Mesendoderm (in vitro differentiated cells): Measurements from ENCODE around the gene TMEM63B.

Source experiments
- DNase-seq: peaks from one replicate; pipeline ENCODE4 v3.0.0; 2013
- H2AK5ac ChIP-seq: 2 replicates; pipeline ENCODE4 v1.6.1; 2013; ENCODE audit warnings: low read length, inconsistent platforms
- H2BK120ac ChIP-seq: 2 replicates; pipeline ENCODE4 v1.6.1; 2013; ENCODE audit warnings: low read depth, mild to moderate bottlenecking, low read length, moderate library complexity, mixed read lengths
- H2BK15ac ChIP-seq: replicated peaks from 2 replicates; pipeline ENCODE4 v1.6.1; 2013; ENCODE audit warnings: low read depth, mild to moderate bottlenecking, moderate library complexity
- H2BK5ac ChIP-seq: 2 replicates; pipeline ENCODE4 v1.6.1; 2013; ENCODE audit warnings: low read length, inconsistent platforms
- H3K18ac ChIP-seq: 2 replicates; pipeline ENCODE4 v1.6.1; 2013; ENCODE audit warnings: mild to moderate bottlenecking, low read length, mixed read lengths
- H3K23ac ChIP-seq: one replicate; pipeline ENCODE4 v1.6.1; 2013; ENCODE audit warnings: low read length
- H3K27ac ChIP-seq: 2 replicates; pipeline ENCODE4 v1.5.1; 2013; ENCODE audit warnings: low read depth, mild to moderate bottlenecking, inconsistent platforms, low read length, moderate library complexity
- H3K27me3 ChIP-seq: 2 replicates; pipeline ENCODE4 v1.6.1; 2013; ENCODE audit warnings: low read length, control low read depth, mild to moderate bottlenecking, inconsistent platforms; ENCODE audit not compliant: insufficient read depth, poor library complexity
- H3K36me3 ChIP-seq: 2 replicates; pipeline ENCODE4 v1.6.1; 2013; ENCODE audit warnings: low read length, inconsistent platforms; ENCODE audit not compliant: control insufficient read depth, insufficient read depth
- H3K4ac ChIP-seq: one replicate; pipeline ENCODE4 v1.6.1; 2013; ENCODE audit warnings: low read depth, mild to moderate bottlenecking, low read length, moderate library complexity
- H3K4me1 ChIP-seq: 2 replicates; pipeline ENCODE4 v1.6.1; 2013; ENCODE audit warnings: low read depth, low read length, inconsistent platforms; ENCODE audit not compliant: control insufficient read depth
- H3K4me2 ChIP-seq: 2 replicates; pipeline ENCODE4 v1.6.1; 2013; ENCODE audit warnings: low read length
- H3K4me3 ChIP-seq: 2 replicates; pipeline ENCODE4 v1.5.1; 2013; ENCODE audit warnings: mild to moderate bottlenecking, low read length
- H3K56ac ChIP-seq: one replicate; pipeline ENCODE4 v1.6.1; 2013; ENCODE audit warnings: low read length
- H3K79me1 ChIP-seq: 2 replicates; pipeline ENCODE4 v1.6.1; 2013; ENCODE audit warnings: low read length, inconsistent platforms
- H3K79me2 ChIP-seq: 2 replicates; pipeline ENCODE4 v1.6.1; 2013; ENCODE audit warnings: mild to moderate bottlenecking, low read length; ENCODE audit not compliant: control insufficient read depth, insufficient read depth
- H3K9ac ChIP-seq: 2 replicates; pipeline ENCODE4 v1.6.1; 2013; ENCODE audit warnings: low read length, inconsistent platforms
- H4K5ac ChIP-seq: one replicate; pipeline ENCODE4 v1.6.1; 2013; ENCODE audit warnings: low read length
- H4K8ac ChIP-seq: one replicate; pipeline ENCODE4 v1.6.1; 2013; ENCODE audit warnings: low read depth, mild to moderate bottlenecking, control low read depth, low read length, moderate library complexity
- WGBS: extraction: QIAGEN DNeasy Blood & Tissue Kit; methylation state at CpG from one replicate; pipeline ENCODE4 v1.1.7; 2013; ENCODE audit warnings: low lambda C conversion rate, missing lambda C conversion rate; ENCODE audit not compliant: insufficient coverage; ENCODE audit errors: extremely low coverage; 5-methylcytosine and 5-hydroxymethylcytosine counted together

TMEM63B gene

GRCh38 chr6:44146685-44147084 is 19.3 kb downstream of the TMEM63B start:
- H3K79me1 ChIP-seq, result no peaks in the 10 kb centered on the region
- H4K8ac ChIP-seq, result no peak overlapping the region
- H3K4ac ChIP-seq, result no peak overlapping the region
- no peak overlapping the region for H3K18ac ChIP-seq
- no peak overlapping the region for H3K27ac ChIP-seq
- no peak overlapping the region for H3K23ac ChIP-seq
- H3K4me2 ChIP-seq, result no peak overlapping the region
- no peak overlapping the region for H2BK5ac ChIP-seq
- no peak overlapping the region for H4K5ac ChIP-seq
- no peak overlapping the region for H3K4me3 ChIP-seq
- no peaks in the 10 kb centered on the region for H3K4me1 ChIP-seq
- no peaks in the 10 kb centered on the region for H3K27me3 ChIP-seq
- WGBS, result no CpG with 5 or more reads among the region's 10 CpGs
- DNase-seq, result no peak
- H2BK15ac ChIP-seq, result no peak overlapping the region
- H2AK5ac ChIP-seq, result no peak overlapping the region
- no peaks in the 10 kb centered on the region for H3K79me2 ChIP-seq
- H3K56ac ChIP-seq, result no peak overlapping the region
- H3K36me3 ChIP-seq, result no peaks in the 10 kb centered on the region
- no peak overlapping the region for H2BK120ac ChIP-seq
- H3K9ac ChIP-seq, result no peak overlapping the region

- H3K18ac ChIP-seq, result no peak overlapping the region
- no peak overlapping the region for H3K9ac ChIP-seq
- no peak overlapping the region for H3K4ac ChIP-seq
- no peaks in the 10 kb centered on the region for H3K79me1 ChIP-seq
- no peak overlapping the region for H2BK5ac ChIP-seq
- no peak overlapping the region for H4K8ac ChIP-seq
- no peak overlapping the region for H3K27ac ChIP-seq
- H3K23ac ChIP-seq, result no peak overlapping the region
- H3K79me2 ChIP-seq, result no peaks in the 10 kb centered on the region
- no peak overlapping the region for H3K4me2 ChIP-seq
- no peak overlapping the region for H2BK120ac ChIP-seq
- no peak overlapping the region for H2AK5ac ChIP-seq
- no CpG with 5 or more reads among the region's 7 CpGs for whole genome bisulfite sequencing
- H3K4me1 ChIP-seq, result no peaks in the 10 kb centered on the region
- no peaks in the 10 kb centered on the region for H3K36me3 ChIP-seq
- no peaks in the 10 kb centered on the region for H3K27me3 ChIP-seq
- H3K56ac ChIP-seq, result no peak overlapping the region
- DNase-seq, result no peak
- no peak overlapping the region for H4K5ac ChIP-seq
- no peak overlapping the region for H3K4me3 ChIP-seq
- no peak overlapping the region for H2BK15ac ChIP-seq
Observed at GRCh38 chr6:44147256-44147655, 19.9 kb downstream of the TMEM63B start.

- H3K4me3 ChIP-seq, result no peak overlapping the region
Observed at GRCh38 chr6:44148306-44148705, 21.0 kb downstream of the TMEM63B start.

GRCh38 chr6:44149369-44150012 is 22.1 kb downstream of the TMEM63B start:
- H3K4me3 ChIP-seq, result no peak overlapping the region
- DNase-seq, result no peak
- WGBS, result no CpG with 5 or more reads among the region's 7 CpGs

More at GRCh38 chr6:44148306-44148705, 21.0 kb downstream of the TMEM63B start:
- DNase-seq, result no peak
- Histone ChIP-seq H3K4me1 (no peaks in the 10 kb centered on the region), H3K4ac (no peak overlapping the region), H3K4me2 (no peak overlapping the region), H3K56ac (no peak overlapping the region), H3K18ac (no peak overlapping the region), H3K9ac (no peak overlapping the region), H4K5ac (no peak overlapping the region), H2BK5ac (no peak overlapping the region), H3K79me2 (no peaks in the 10 kb centered on the region), H3K23ac (no peak overlapping the region), H3K79me1 (no peaks in the 10 kb centered on the region), H2BK15ac (no peak overlapping the region), H3K27ac (no peak overlapping the region), H3K36me3 (no peaks in the 10 kb centered on the region), H4K8ac (no peak overlapping the region), H3K27me3 (no peaks in the 10 kb centered on the region), H2AK5ac (no peak overlapping the region), H2BK120ac (no peak overlapping the region)
- WGBS, result no CpG with 5 or more reads among the region's 9 CpGs

GRCh38 chr6:44150317-44150917 is 23.1 kb downstream of the TMEM63B start:
- Histone ChIP-seq H2BK5ac (no peak overlapping the region), H3K79me1 (no peaks in the 10 kb centered on the region), H3K36me3 (no peaks in the 10 kb centered on the region), H3K27ac (no peak overlapping the region), H3K9ac (no peak overlapping the region), H4K8ac (no peak overlapping the region), H3K18ac (no peak overlapping the region), H2BK120ac (no peak overlapping the region), H3K4ac (no peak overlapping the region), H3K56ac (no peak overlapping the region), H3K4me3 (no peak overlapping the region), H2BK15ac (no peak overlapping the region), H3K4me2 (no peak overlapping the region), H3K27me3 (no peaks in the 10 kb centered on the region), H3K4me1 (no peaks in the 10 kb centered on the region), H3K23ac (no peak overlapping the region), H2AK5ac (no peak overlapping the region), H3K79me2 (no peaks in the 10 kb centered on the region), H4K5ac (no peak overlapping the region)
- no CpG with 5 or more reads among the region's 3 CpGs for WGBS
- no peak for DNase-seq

More at GRCh38 chr6:44149369-44150012, 22.1 kb downstream of the TMEM63B start:
- Histone ChIP-seq H3K4ac (no peak overlapping the region), H3K36me3 (no peaks in the 10 kb centered on the region), H2BK120ac (no peak overlapping the region), H3K4me2 (no peak overlapping the region), H2BK5ac (no peak overlapping the region), H2BK15ac (no peak overlapping the region), H3K27me3 (no peaks in the 10 kb centered on the region), H4K5ac (no peak overlapping the region), H3K79me2 (no peaks in the 10 kb centered on the region), H2AK5ac (no peak overlapping the region), H3K56ac (no peak overlapping the region), H3K4me1 (no peaks in the 10 kb centered on the region), H3K27ac (no peak overlapping the region), H3K23ac (no peak overlapping the region), H3K9ac (no peak overlapping the region), H3K79me1 (no peaks in the 10 kb centered on the region), H3K18ac (no peak overlapping the region), H4K8ac (no peak overlapping the region)
